AG09309 (cell line): ENCODE data around the gene MCM8.

Experiments used
- DNase-seq: peaks from one replicate; pipeline ENCODE4 v3.0.0-alpha.2; 2010; ENCODE audit warnings: low read depth
- H3K4me3 ChIP-seq: 2 replicates; pipeline ENCODE4 v1.5.1; 2011; ENCODE audit warnings: mild to moderate bottlenecking, low read depth, low read length, moderate library complexity; ENCODE audit not compliant: control insufficient read depth
- CTCF ChIP-seq: IDR thresholded peaks from 2 replicates; pipeline ENCODE4 v1.5.1; 2011; ENCODE audit warnings: mild to moderate bottlenecking, low read depth, low read length, inconsistent platforms; ENCODE audit not compliant: insufficient read depth, control insufficient read depth; ENCODE audit errors: missing control alignments

Gene MCM8

DNA sequence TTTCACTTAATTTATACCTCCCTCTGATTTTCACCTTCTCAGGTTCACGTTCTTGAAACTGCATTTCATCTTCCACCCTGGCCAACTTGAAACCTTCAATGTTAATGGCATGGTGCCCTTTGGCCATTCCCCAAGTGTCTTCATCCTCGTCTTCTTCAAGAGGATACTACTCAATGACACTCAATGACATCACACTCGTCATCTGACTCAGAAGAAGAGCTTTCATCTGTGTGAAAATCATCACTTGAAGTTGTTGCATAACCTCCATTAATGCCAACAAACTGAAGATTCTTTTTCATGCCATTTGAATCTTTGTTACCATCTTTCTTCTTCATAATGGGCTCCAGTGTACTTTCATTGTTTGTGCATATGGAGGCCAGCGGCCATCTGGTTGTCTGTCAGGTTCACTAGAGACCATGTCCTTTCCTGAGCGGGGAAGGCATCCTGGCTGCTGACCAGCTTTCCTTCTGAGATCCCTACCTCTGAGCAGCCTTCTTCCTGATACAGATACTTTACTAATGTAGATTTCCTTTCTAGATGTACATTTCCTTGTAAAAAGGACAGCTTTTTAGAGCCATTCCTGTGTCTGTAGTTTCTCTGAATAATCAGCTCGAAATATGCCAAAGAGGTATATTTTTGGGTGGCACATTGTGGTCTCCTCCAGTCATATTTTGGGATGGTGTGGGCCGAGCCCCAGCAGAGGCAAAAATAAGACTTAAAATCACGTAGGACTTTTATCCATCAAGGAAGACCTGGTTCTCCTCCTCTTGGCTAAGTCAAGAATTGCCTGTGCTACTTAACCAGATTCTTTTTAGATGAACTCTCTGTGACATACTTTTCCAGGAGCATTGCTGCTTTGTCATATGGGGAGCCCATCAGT is 21.4 kb upstream of the MCM8 start:
- DNase-seq: no peak
- no peak for TF ChIP-seq CTCF
- H3K4me3 ChIP-seq: no peak overlapping the region

GRCh38 chr20:5931411-5931810 is 19.0 kb upstream of the MCM8 start:
- DNase-seq: no peak
- no peak for TF ChIP-seq CTCF
- H3K4me3 ChIP-seq: no peak overlapping the region

- H3K4me3 ChIP-seq: no peak overlapping the region
- DNase-seq: no peak
- no peak for TF ChIP-seq CTCF
Measured at GRCh38 chr20:5932796-5933195, 17.7 kb upstream of the MCM8 start.

- TF ChIP-seq CTCF: no peak
- no peak for DNase-seq
- H3K4me3 ChIP-seq: no peak overlapping the region
Measured at GRCh38 chr20:5933802-5934436, 16.5 kb upstream of the MCM8 start.

GRCh38 chr20:5935384-5935783 is 15.1 kb upstream of the MCM8 start:
- no peak overlapping the region for H3K4me3 ChIP-seq
- no peak for DNase-seq
- TF ChIP-seq CTCF: no peak

DNA sequence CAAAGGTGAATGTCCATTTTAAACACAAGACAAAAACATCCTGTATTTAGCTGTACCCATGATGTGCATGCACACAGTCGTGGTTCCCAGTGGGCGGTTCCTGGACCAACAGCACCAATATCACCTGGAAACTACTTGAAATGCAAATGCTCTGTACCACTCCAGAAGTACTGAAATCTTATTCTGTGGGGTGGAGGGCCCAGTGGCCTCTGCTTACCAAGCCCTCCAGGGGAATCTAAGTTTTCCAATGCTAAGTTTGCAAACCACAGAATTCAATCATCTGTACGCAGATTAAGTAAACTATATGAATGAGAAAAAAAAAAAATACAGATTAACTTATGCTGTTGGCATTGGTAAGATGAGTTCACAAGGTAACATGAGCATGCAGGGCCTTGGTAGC is 14.2 kb upstream of the MCM8 start:
- H3K4me3 ChIP-seq: no peak overlapping the region
- no peak for TF ChIP-seq CTCF
- no peak for DNase-seq
